ENCODE measurements around the gene LRRC46. TPM values are rescaled to one million over a fixed set of nuclear protein-coding genes. Genes with fewer than 3 reads are reported as not detected.

LRRC46 gene
- total and polyA plus RNA-seq, 9 of the 15 experiments (the other 6 are each of a cell fraction or from before 2014, with no cell fraction given): 0.39 to 1.4 (median 0.53) TPM; not detected in 1

GRCh38 chr17:47831003-47831933 is at the start of gene LRRC46, which contains the start of gene MRPL10 (continued):
- TF ChIP-seq GTF3C2 (IDR thresholded peaks at IDR 0.05; ENCODE audit: borderline replicate concordance, extremely low read depth, insufficient read length) (no peak), GABPA (tag; conservative IDR thresholded peaks at IDR 0.05; ENCODE audit: low read depth) (peak; percentile 95), PBX2 (CRISPR knock-in tag; IDR thresholded peaks at IDR 0.05; ENCODE audit: low read depth) (no peak), PBX2 (tag; conservative IDR thresholded peaks at IDR 0.05; ENCODE audit: low read depth) (no peak), PTTG1 (tag; IDR thresholded peaks at IDR 0.05; ENCODE audit: low read depth) (no peak), ZBTB34 (CRISPR knock-in tag; IDR thresholded peaks at IDR 0.05) (no peak), KLF1 (tag; IDR thresholded peaks at IDR 0.05) (peak; percentile 62; the same call in 1 of the 2 replicates), ILK (tag; IDR thresholded peaks at IDR 0.05; ENCODE audit: borderline replicate concordance, low read depth) (no peak), PATZ1 (CRISPR knock-in tag; IDR thresholded peaks at IDR 0.05; ENCODE audit: borderline replicate concordance) (no peak), BDP1 (IDR thresholded peaks at IDR 0.05; ENCODE audit: insufficient read depth, insufficient read length) (no peak), CBX1 (IDR thresholded peaks at IDR 0.05; ENCODE audit: low read depth) (no peak), ZFX (CRISPR knock-in tag; IDR thresholded peaks at IDR 0.05) (0 out of 2 replicates have a peak, but pooled peaks have one; percentile 26), JUND (IDR thresholded peaks at IDR 0.05; ENCODE audit: borderline replicate concordance, low read depth, low read length) (peak; percentile 36; the same call in 1 of the 2 replicates), JUND (tag; IDR thresholded peaks at IDR 0.05; ENCODE audit: borderline replicate concordance, low read depth, low read length) (peak; percentile 10; the same call in 1 of the 3 replicates), TARDBP (IDR thresholded peaks at IDR 0.05) (0 out of 2 replicates have a peak, but pooled peaks have one; percentile 39), EP400 (IDR thresholded peaks at IDR 0.05) (peak; percentile 82), MEIS2 (IDR thresholded peaks at IDR 0.05; ENCODE audit: partially characterized antibody) (peak; percentile 59), RFX1 (IDR thresholded peaks at IDR 0.05) (peak; percentile 97)
